Measurements from ENCODE around the gene MKS1. TPM values are rescaled to one million over a fixed set of nuclear protein-coding genes. Genes with fewer than 3 reads are reported as not detected.

MKS1 gene
- total and polyA plus RNA-seq, 2 of the 8 experiments (the other 6 are each of a cell fraction or from before 2014, with no cell fraction given), result 12.0 to 21.7 TPM

DNA sequence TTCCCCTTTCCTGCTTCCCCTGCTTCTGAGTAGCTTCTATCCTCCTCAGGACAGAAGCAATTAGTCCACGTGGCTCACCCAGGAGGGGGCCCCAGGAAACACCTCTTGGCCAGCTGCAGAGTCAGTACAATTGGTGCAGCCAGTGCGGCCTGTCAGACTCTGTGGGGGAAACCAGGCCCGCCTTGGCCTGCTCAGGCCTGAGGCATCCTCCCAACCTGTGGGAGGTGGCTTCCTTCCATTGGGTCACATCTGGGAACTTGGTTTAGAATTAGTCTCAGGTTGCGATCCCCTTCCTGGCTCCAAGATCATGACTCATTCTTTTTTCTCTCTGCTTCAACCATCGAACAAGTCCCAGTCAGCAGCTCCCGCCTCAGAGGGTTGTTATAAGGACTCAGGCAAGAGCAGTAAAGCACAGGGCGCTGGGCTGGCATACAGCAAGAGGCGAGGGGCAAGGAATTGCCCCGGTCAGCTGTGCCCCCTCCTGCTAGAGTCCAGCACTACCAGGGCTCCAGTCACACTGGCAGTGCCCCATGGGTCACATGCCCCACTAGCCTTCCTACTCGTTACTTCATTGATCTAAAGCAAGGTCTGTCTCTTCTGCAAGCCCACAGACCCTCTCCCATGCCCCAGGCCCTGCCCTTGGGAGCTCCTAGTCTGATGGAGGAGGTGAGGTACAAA lies 34.6 kb downstream of the MKS1 start (continued):
- no peak for TF ChIP-seq POU5F1 (IDR thresholded peaks at IDR 0.05; ENCODE audit: low read depth, low read length)
- no peak for TF ChIP-seq TCF12 (IDR thresholded peaks at IDR 0.05; ENCODE audit: low read depth, low read length)
- TF ChIP-seq ZNF274 (IDR thresholded peaks at IDR 0.05; ENCODE audit: borderline replicate concordance, extremely low read depth, low read length), result no peak
- TF ChIP-seq SP1 (IDR thresholded peaks at IDR 0.05; ENCODE audit: low read depth, low read length), result no peak
- no peak for TF ChIP-seq HDAC6 (IDR thresholded peaks at IDR 0.05; ENCODE audit: low read depth, low read length)

Data from H1 (cell line).